Loucy (cell line): Measurements from ENCODE around the gene ADGRL1.

Experiments
- CTCF ChIP-seq: fragments of 200-600 bp; sonication (generic); conservative IDR thresholded peaks from 2 replicates; pipeline ENCODE4 v1.5.1; 2014; ENCODE audit warnings: mild to moderate bottlenecking, antibody characterized with exemption, low read length
- EZH2phosphoT487 ChIP-seq: fragments of 200-600 bp; IDR thresholded peaks from 2 replicates; pipeline ENCODE4 v1.6.1; 2018; ENCODE audit warnings: antibody characterized with exemption, mild to moderate bottlenecking, moderate library complexity, borderline replicate concordance

- TF ChIP-seq CTCF (no peak), EZH2phosphoT487 (no peak)
Observed at GRCh38 chr19:14175351-14175792, 30.6 kb downstream of the ADGRL1 start.
